HG03575 (cell line): Measurements from ENCODE around the gene DOCK3.

Experiments used
- ATAC-seq: cut with Tn5 transposase; IDR thresholded peaks from one replicate; pipeline ENCODE4 v1.9.1; 2021; ENCODE audit not compliant: unreplicated experiment, insufficient number of reproducible peaks, low FRiP score; ENCODE audit errors: extremely low read depth

Gene DOCK3

DNA sequence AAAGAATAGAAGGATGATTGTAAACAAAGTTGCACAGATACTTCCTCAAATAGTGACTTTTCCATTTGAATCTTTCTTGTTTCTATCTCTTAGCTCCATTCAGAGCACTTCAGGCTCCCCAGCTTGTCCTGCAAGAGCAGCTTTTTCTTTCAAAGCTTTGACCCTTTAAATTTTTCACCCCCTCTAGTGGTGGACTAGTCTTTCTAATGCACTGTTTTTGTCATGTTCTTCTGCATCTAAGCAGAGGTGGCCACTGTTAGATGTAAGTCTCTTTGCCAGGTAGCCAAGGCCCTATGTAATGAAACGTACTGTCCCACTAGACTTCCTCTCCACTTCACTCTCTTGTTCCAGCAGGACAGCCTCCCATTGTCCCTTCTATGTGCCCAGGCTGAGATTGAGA is 636.3 kb downstream of the DOCK3 start:
- ATAC-seq: no peak

- no peak for ATAC-seq
Observed at GRCh38 chr3:51328206-51328605, 653.5 kb downstream of the DOCK3 start.

DNA sequence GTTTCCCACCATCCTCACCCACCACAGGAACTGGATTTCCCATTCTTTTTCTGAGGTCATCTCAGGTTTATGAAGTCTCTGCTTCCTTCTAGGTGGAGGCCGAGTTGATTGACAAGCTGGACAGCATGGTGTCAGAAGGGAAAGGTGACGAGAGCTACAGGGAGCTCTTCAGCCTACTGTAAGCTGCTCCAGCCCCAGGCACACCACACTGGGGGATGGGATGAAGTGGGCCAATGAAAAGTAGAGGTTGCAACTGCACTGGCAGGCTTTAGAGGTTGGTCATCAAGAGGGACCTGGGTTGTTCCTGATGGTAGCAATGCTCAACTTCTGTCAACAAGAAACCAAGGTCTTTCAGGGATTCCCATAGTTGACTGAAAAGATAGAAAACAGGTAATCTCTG is 655.3 kb downstream of the DOCK3 start:
- no peak for ATAC-seq

DNA sequence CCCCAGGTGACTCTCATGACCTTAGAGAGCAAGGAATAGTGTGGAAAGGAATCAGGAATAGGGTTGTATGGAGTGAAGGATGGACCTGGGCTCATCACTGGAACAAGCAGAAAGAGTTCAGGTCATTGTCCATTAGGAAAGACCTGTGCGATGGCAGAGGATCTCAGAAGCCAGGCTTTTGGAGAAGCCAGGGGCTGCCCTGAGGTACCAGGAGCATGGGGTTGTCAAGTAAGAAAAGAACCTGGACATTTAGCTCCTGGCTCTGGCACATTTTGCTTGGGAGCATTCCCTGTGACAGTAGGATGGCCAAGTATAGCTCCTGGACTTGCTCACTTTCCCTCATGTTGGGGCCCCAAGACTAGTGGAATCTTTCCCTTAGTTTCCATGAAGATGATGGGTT is 657.4 kb downstream of the DOCK3 start:
- ATAC-seq: no peak

DNA sequence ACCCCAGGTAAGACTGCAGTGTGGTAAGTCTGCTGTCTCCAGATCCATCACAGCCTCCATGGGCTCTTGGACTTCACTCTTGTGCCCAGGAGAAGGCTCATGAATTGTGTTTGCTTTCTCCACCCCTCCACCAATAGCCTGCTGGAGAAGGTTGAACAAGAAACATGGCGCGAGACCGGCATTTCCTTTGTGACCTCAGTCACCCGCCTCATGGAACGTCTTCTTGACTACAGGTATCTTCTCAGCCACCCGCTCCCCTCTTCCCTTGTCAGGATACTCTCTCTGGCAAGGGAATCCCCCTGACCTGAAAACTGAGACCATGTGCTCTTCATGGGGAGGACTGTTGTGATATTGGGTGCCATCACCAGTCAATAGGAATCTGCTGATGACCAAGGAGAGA is 658.3 kb downstream of the DOCK3 start:
- no peak for ATAC-seq

- no peak for ATAC-seq
Observed at GRCh38 chr3:51336261-51336660, 661.5 kb downstream of the DOCK3 start.

GRCh38 chr3:51337666-51338065 is 662.9 kb downstream of the DOCK3 start:
- no peak for ATAC-seq

GRCh38 chr3:51338632-51339031 is 663.9 kb downstream of the DOCK3 start:
- ATAC-seq: no peak

- no peak for ATAC-seq
Observed at GRCh38 chr3:51340013-51340829, 665.5 kb downstream of the DOCK3 start.

GRCh38 chr3:51340989-51341636 is 666.4 kb downstream of the DOCK3 start:
- no peak for ATAC-seq

DNA sequence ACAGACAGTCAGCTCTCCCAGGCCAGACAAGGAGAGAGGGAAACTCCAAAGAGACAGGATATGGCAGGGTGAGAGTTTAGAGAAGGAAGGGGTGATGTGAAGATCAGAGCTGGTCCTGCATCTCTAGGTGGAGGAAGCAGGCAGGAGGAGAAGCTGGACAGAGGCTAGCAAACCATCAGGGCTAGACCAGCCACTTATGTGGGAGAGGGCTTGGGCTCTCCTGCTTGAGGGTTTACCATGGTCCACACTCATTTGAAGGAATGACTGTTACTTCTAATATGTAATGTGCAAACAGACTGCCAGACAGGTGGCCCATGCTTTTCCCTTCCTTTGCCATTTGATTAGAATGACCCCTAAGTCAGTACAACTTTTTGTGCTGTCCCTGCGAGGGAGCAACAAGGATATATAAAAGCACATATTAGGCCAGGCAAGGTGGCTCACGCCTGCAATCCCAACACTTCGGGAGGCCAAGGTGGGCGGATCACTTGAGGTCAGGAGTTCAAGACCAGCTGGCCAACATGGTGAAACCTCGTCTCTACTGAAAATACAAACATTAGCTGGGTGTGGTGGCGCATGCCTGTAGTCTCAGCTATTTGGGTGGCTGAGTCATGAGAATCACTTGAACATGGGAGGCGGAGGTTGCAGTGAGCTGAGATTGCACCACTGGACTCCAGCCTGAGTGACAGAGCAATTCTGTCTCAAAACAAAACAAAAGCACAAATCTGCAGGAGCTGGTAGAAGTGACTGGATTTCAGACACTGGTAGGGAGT is 669.4 kb downstream of the DOCK3 start:
- no peak for ATAC-seq

GRCh38 chr3:51350751-51351150 is 676.0 kb downstream of the DOCK3 start:
- ATAC-seq: no peak

- ATAC-seq: no peak
Observed at GRCh38 chr3:51353131-51353530, 678.4 kb downstream of the DOCK3 start.

DNA sequence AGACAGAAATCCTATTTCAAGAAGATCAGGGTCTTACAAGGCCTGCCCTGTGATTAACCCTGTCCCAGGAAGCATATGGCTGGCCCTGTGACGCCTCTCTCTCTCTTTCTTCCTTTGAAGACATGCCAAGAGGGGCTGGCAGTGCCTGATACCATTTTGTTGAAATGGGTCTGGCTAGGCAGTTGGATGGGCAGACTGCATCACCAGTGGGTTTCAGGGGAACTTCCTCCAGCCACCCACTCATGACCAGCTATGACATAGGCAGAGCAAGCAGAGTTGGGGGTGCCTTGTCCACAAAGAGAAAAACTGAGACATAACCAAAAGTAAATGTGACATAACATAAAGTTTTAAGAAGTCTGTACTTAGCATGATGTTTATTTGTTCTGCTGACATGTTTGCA is 679.0 kb downstream of the DOCK3 start:
- no peak for ATAC-seq

DNA sequence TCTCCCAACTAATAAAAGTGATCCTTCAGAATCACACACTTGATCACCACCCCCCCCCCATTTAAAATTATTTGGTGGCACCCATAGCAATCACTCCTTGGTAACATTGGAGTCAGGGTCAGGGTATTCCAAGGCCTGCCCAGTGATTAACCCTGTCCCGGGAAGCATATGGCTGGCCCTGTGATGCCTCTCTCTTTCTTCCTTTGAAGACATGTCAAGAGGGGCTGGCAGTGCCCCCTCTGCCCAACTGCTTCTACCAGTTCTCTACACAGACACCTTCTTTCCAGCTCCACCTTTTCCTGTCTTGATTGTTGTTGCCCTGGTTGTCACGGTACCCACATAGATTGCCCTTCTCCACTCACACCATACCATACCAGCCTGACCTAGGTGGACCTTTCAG is 679.4 kb downstream of the DOCK3 start:
- ATAC-seq: no peak

GRCh38 chr3:51354731-51355615 is 680.2 kb downstream of the DOCK3 start:
- no peak for ATAC-seq

GRCh38 chr3:51355891-51356578 is 681.3 kb downstream of the DOCK3 start:
- no peak for ATAC-seq

DNA sequence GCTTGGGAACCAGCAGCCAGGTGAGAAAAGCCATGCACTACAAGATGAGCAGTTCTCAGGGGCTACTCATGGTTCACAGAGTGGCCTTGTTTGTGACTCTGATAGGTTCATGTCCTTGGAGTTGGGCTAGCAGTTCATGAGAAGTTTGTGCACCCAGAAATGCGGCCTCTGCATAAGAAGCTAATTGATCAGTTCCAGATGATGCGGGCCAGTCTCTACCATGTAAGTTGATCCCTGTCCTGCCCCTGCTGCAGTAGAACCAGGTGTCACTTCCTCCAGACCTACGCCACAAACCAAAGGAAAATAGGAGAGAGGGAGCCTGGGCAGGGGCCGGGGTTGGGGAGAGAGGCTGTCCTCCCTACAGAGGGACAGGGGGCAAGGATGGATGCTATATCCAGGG is 683.1 kb downstream of the DOCK3 start:
- no peak for ATAC-seq
